IMR-90 (cell line): ENCODE measurements around the gene BMP5.

Experiments used
- BHLHE40 ChIP-seq: fragments of 150-350 bp; IDR thresholded peaks from 2 replicates; pipeline ENCODE4 v1.6.1; 2016; ENCODE audit warnings: mild to moderate bottlenecking, low read depth, low read length
- CEBPB ChIP-seq: IDR thresholded peaks from 2 replicates; pipeline ENCODE4 v1.6.1; 2012; ENCODE audit warnings: low read depth, low read length, improper control_type of control experiment
- CTCF ChIP-seq: conservative IDR thresholded peaks from 2 replicates; pipeline ENCODE4 v1.5.1; 2012; ENCODE audit warnings: mild to moderate bottlenecking, low read depth, low read length, improper control_type of control experiment
- FOS ChIP-seq: fragments of 150-350 bp; IDR thresholded peaks from 2 replicates; pipeline ENCODE4 v1.6.1; 2016; ENCODE audit warnings: low read depth, low read length
- MAFK ChIP-seq: IDR thresholded peaks from 2 replicates; pipeline ENCODE4 v1.6.1; 2012; ENCODE audit warnings: low read depth, low read length, improper control_type of control experiment
- MXI1 ChIP-seq: IDR thresholded peaks from 2 replicates; pipeline ENCODE4 v1.6.1; 2012; ENCODE audit warnings: low read depth, mild to moderate bottlenecking, low read length, moderate library complexity, borderline replicate concordance
- POLR2A ChIP-seq: IDR thresholded peaks from 2 replicates; pipeline ENCODE4 v1.6.1; 2012; ENCODE audit warnings: mild to moderate bottlenecking, low read depth, low read length
- RCOR1 ChIP-seq: IDR thresholded peaks from 2 replicates; pipeline ENCODE4 v1.6.1; 2012; ENCODE audit warnings: mild to moderate bottlenecking, low read length, improper control_type of control experiment; ENCODE audit not compliant: insufficient replicate concordance
- RFX5 ChIP-seq: IDR thresholded peaks from 2 replicates; pipeline ENCODE4 v1.8.0; 2012; ENCODE audit warnings: low read depth, mild to moderate bottlenecking, low read length, moderate library complexity
- SMC3 ChIP-seq: fragments of 150-350 bp; IDR thresholded peaks from 2 replicates; pipeline ENCODE4 v1.6.1; 2016; ENCODE audit warnings: low read depth, mild to moderate bottlenecking, antibody characterized with exemption, low read length, moderate library complexity
- USF2 ChIP-seq: fragments of 150-350 bp; IDR thresholded peaks from 2 replicates; pipeline ENCODE4 v1.6.1; 2017; ENCODE audit warnings: mild to moderate bottlenecking, antibody characterized with exemption, low read length, low read depth

GRCh38 chr6:55798571-55798970 lies 76.8 kb downstream of the BMP5 start:
- TF ChIP-seq POLR2A = no peak
- no peak for TF ChIP-seq CTCF
- no peak for TF ChIP-seq SMC3
- no peak for TF ChIP-seq RCOR1
- no peak for TF ChIP-seq CEBPB
- no peak for TF ChIP-seq FOS
- no peak for TF ChIP-seq RFX5
- no peak for TF ChIP-seq MAFK
- TF ChIP-seq BHLHE40 = no peak
- no peak for TF ChIP-seq USF2
- no peak for TF ChIP-seq MXI1
